Neural cell (in vitro differentiated cells): ENCODE data around the gene PTPRF. TPM values are rescaled to one million over a fixed set of nuclear protein-coding genes. Genes with fewer than 3 reads are reported as not detected.
A peak's percentile ranks its signal among the peaks of the same experiment; 100 is the strongest.

ENCODE experiments used
- H2AFZ ChIP-seq: fragments of 200-600, 300-800 bp; sonication (generic), shearing (Covaris generic); 2 replicates; pipeline ENCODE4 v1.6.0; 2014; ENCODE audit warnings: low read depth, mild to moderate bottlenecking, antibody characterized with exemption, low read length, moderate library complexity
- H3F3A ChIP-seq: fragments of 200-600 bp; shearing (Covaris generic); 2 replicates; pipeline ENCODE4 v1.6.1; 2016; ENCODE audit warnings: mild to moderate bottlenecking, moderate library complexity, mixed read lengths, antibody characterized with exemption, low read length; ENCODE audit not compliant: insufficient read depth, poor library complexity, severe bottlenecking
- H3K27ac ChIP-seq: fragments of 200-600, 300-800 bp; sonication (generic), shearing (Covaris generic); 2 replicates; pipeline ENCODE4 v1.5.1; 2014; ENCODE audit warnings: mild to moderate bottlenecking, low read length, moderate library complexity
- H3K27me3 ChIP-seq: fragments of 300-800, 200-600 bp; sonication (generic), shearing (Covaris generic); 2 replicates; pipeline ENCODE4 v1.6.0; 2014; ENCODE audit warnings: mild to moderate bottlenecking, low read depth, low read length, moderate library complexity; ENCODE audit not compliant: insufficient read depth
- H3K36me3 ChIP-seq: fragments of 300-800, 200-600 bp; sonication (generic), shearing (Covaris generic); 2 replicates; pipeline ENCODE4 v1.5.1; 2014; ENCODE audit warnings: mild to moderate bottlenecking, antibody characterized with exemption, low read length, moderate library complexity; ENCODE audit not compliant: insufficient read depth
- H3K4me2 ChIP-seq: fragments of 300-800, 200-600 bp; sonication (generic), shearing (Covaris generic); 2 replicates; pipeline ENCODE4 v1.6.0; 2014; ENCODE audit warnings: mild to moderate bottlenecking, low read length
- H3K4me3 ChIP-seq: fragments of 300-800, 200-600 bp; sonication (generic), shearing (Covaris generic); 2 replicates; pipeline ENCODE4 v1.5.1; 2014; ENCODE audit warnings: mild to moderate bottlenecking, low read length, moderate library complexity
- H3K79me2 ChIP-seq: fragments of 200-600 bp; shearing (Covaris generic); replicated peaks from 2 replicates; pipeline ENCODE4 v1.6.0; 2014; ENCODE audit warnings: mild to moderate bottlenecking, low read length, moderate library complexity; ENCODE audit not compliant: insufficient read depth
- H3K9ac ChIP-seq: fragments of 300-800, 200-600 bp; sonication (generic), shearing (Covaris generic); 2 replicates; pipeline ENCODE4 v1.6.1; 2016; ENCODE audit warnings: mild to moderate bottlenecking, low read length, mixed read lengths
- H3K9me2 ChIP-seq: fragments of 200-600 bp; shearing (Covaris generic); 2 replicates; pipeline ENCODE4 v1.6.1; 2016; ENCODE audit warnings: mild to moderate bottlenecking, low read length, mixed read lengths; ENCODE audit not compliant: insufficient read depth
- H3K9me3 ChIP-seq: fragments of 200-600, 300-800 bp; sonication (generic), shearing (Covaris generic); 2 replicates; pipeline ENCODE4 v1.6.1; 2016; ENCODE audit warnings: mild to moderate bottlenecking, mixed run types, low read length, moderate library complexity, mixed read lengths
- H4K20me1 ChIP-seq: fragments of 200-600 bp; shearing (Covaris generic); 2 replicates; pipeline ENCODE4 v1.6.1; 2016; ENCODE audit warnings: mild to moderate bottlenecking, mixed run types; ENCODE audit not compliant: insufficient read depth
- EP300 ChIP-seq: fragments of 450-650 bp; conservative IDR thresholded peaks from 2 replicates; pipeline ENCODE4 v1.6.1; 2014; ENCODE audit warnings: antibody characterized with exemption, mild to moderate bottlenecking, moderate library complexity; ENCODE audit not compliant: poor library complexity, severe bottlenecking
- EZH2 ChIP-seq: fragments of 200-600, 300-800 bp; shearing (Covaris generic), sonication (generic); IDR thresholded peaks from 2 replicates; pipeline ENCODE4 v1.6.1; 2014; ENCODE audit warnings: antibody characterized with exemption, low read length, borderline replicate concordance, mild to moderate bottlenecking; ENCODE audit not compliant: insufficient read depth, poor library complexity, severe bottlenecking
- MXI1 ChIP-seq: fragments of 450-650 bp; conservative IDR thresholded peaks from 2 replicates; pipeline ENCODE4 v1.6.1; 2014; ENCODE audit warnings: antibody characterized with exemption, mild to moderate bottlenecking; ENCODE audit not compliant: poor library complexity, severe bottlenecking
- POLR2AphosphoS5 ChIP-seq: IDR thresholded peaks from 2 replicates; pipeline ENCODE4 v1.6.1; 2012
- RAD21 ChIP-seq: fragments of 450-650 bp; conservative IDR thresholded peaks from 2 replicates; pipeline ENCODE4 v1.6.1; 2014; ENCODE audit warnings: antibody characterized with exemption, mild to moderate bottlenecking, moderate library complexity
- SMC3 ChIP-seq: fragments of 450-650 bp; conservative IDR thresholded peaks from 2 replicates; pipeline ENCODE4 v1.6.1; 2014; ENCODE audit warnings: antibody characterized with exemption, mild to moderate bottlenecking, moderate library complexity; ENCODE audit not compliant: poor library complexity
- TAF1 ChIP-seq: IDR thresholded peaks from 2 replicates; pipeline ENCODE4 v1.6.1; 2012; ENCODE audit warnings: low read depth
- polyA plus RNA-seq: library from polyadenylated mRNA; depleted of rRNA; stranded (reverse); fragments of >200 nt; gene quantifications from 2 replicates; pipeline ENCODE4 v1.2.3, GENCODE V29; 2014
- TF ChIP-seq, protein P1 (sequence below): IDR thresholded peaks from 2 replicates; pipeline ENCODE4 v1.6.1; 2012; ENCODE audit warnings: borderline replicate concordance
- TF ChIP-seq, protein P2 (sequence below): fragments of 450-650 bp; IDR thresholded peaks from 2 replicates; pipeline ENCODE4 v1.5.1; 2014; ENCODE audit warnings: antibody characterized with exemption, mild to moderate bottlenecking, moderate library complexity; ENCODE audit not compliant: poor library complexity, severe bottlenecking

PTPRF gene
- polyA plus RNA-seq, 1 donor from 2014 or later = 66.6 TPM

DNA sequence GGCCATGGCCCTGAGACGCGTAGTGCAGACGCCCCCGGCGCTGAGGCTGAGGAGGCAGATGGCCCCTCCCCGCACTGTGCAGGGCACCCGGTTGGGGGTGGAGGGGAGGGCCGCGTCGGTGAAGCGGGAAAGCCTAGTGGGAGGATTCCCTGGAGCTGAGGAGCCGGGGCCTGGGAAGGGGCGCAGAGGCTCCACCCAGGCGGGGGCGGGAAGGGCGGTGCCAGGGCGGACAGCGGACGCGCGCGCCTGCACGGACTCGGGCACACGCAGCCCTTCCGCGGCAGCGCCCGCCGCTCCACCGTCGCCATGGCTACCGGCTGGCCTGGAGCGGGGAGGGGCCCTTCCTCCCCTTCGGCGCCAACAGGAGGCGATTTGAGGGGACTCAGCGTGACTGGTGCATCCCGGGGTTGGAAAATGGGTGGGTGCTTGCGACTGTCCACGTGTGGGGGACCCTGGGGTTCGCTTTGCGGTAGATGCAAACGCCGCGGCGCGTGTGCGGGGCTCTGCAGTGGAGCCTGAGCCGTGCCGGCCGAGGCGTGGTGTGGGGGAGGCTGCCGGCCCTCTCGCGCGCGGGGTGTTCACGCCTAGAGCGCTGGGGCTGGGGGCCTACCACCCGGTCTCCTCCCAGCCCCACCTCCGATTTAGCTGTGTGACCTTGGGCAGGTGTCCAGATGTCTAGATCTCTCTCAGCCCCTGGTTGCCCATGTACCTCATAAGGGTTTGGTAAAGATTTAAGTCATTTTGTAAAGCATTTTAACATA lies 35.1 kb downstream of the PTPRF start:
- Histone ChIP-seq H3F3A (no peaks in the 10 kb centered on the region), H3K4me3 (peak overlapping the region; percentile 34), H3K36me3 (no peaks in the 10 kb centered on the region), H3K79me2 (no peaks in the 10 kb centered on the region), H3K9me3 (no peaks in the 10 kb centered on the region), H3K9ac (no peak overlapping the region), H3K27ac (no peak overlapping the region), H4K20me1 (no peaks in the 10 kb centered on the region), H2AFZ (no peak overlapping the region), H3K27me3 (no peaks in the 10 kb centered on the region), H3K9me2 (no peaks in the 10 kb centered on the region), H3K4me2 (no peak overlapping the region)
- TF ChIP-seq SMC3 (no peak), MXI1 (no peak), EZH2 (no peak), POLR2AphosphoS5 (no peak), EP300 (no peak), TAF1 (no peak), RAD21 (no peak)
- TF ChIP-seq, protein P1, sequence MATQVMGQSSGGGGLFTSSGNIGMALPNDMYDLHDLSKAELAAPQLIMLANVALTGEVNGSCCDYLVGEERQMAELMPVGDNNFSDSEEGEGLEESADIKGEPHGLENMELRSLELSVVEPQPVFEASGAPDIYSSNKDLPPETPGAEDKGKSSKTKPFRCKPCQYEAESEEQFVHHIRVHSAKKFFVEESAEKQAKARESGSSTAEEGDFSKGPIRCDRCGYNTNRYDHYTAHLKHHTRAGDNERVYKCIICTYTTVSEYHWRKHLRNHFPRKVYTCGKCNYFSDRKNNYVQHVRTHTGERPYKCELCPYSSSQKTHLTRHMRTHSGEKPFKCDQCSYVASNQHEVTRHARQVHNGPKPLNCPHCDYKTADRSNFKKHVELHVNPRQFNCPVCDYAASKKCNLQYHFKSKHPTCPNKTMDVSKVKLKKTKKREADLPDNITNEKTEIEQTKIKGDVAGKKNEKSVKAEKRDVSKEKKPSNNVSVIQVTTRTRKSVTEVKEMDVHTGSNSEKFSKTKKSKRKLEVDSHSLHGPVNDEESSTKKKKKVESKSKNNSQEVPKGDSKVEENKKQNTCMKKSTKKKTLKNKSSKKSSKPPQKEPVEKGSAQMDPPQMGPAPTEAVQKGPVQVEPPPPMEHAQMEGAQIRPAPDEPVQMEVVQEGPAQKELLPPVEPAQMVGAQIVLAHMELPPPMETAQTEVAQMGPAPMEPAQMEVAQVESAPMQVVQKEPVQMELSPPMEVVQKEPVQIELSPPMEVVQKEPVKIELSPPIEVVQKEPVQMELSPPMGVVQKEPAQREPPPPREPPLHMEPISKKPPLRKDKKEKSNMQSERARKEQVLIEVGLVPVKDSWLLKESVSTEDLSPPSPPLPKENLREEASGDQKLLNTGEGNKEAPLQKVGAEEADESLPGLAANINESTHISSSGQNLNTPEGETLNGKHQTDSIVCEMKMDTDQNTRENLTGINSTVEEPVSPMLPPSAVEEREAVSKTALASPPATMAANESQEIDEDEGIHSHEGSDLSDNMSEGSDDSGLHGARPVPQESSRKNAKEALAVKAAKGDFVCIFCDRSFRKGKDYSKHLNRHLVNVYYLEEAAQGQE = no peak

DNA sequence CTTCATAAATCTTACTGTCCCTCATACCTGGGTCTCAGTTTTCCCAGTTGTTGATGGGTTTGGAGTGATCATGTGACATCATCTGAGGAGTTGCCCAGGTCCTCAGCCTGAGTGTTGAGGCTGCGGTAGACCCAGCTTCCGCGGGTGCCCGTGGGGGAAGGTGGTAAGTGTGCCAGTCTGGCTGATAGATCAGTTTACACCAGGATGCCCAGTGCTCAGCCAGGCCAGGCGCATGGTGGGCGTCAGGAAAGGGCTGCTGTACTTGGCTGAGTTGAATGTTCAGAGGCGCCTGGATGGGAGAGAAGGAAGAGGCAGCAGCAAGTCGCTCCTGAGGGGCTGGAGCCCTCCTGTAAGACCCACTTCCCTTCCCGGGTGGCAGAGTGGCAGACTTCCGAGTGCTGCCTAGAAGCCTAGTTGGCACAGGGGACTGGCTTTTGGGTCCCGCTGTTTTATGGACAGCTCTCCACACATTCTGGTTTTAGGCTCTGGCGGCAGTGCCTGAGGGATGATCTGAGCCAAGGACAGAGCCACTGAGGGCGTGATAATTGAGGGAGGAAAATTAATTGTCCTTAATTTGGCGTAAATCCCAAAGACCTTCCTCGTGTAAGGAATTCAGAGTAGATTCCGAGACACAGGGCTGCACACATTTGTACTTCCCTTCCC lies 35.8 kb downstream of the PTPRF start:
- H4K20me1 ChIP-seq = no peaks in the 10 kb centered on the region
- H3K4me3 ChIP-seq = no peak overlapping the region
- no peak overlapping the region for H2AFZ ChIP-seq
- no peak for TF ChIP-seq TAF1
- no peak for TF ChIP-seq EZH2
- no peak for TF ChIP-seq EP300
- TF ChIP-seq POLR2AphosphoS5 = no peak
- no peak for TF ChIP-seq SMC3
- TF ChIP-seq, protein P2, sequence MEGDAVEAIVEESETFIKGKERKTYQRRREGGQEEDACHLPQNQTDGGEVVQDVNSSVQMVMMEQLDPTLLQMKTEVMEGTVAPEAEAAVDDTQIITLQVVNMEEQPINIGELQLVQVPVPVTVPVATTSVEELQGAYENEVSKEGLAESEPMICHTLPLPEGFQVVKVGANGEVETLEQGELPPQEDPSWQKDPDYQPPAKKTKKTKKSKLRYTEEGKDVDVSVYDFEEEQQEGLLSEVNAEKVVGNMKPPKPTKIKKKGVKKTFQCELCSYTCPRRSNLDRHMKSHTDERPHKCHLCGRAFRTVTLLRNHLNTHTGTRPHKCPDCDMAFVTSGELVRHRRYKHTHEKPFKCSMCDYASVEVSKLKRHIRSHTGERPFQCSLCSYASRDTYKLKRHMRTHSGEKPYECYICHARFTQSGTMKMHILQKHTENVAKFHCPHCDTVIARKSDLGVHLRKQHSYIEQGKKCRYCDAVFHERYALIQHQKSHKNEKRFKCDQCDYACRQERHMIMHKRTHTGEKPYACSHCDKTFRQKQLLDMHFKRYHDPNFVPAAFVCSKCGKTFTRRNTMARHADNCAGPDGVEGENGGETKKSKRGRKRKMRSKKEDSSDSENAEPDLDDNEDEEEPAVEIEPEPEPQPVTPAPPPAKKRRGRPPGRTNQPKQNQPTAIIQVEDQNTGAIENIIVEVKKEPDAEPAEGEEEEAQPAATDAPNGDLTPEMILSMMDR = no peak
- TF ChIP-seq, protein P1 = no peak
- TF ChIP-seq MXI1 = no peak
- no peak for TF ChIP-seq RAD21
- H3K4me2 ChIP-seq = no peak overlapping the region
- H3K9me2 ChIP-seq = no peaks in the 10 kb centered on the region
- no peak overlapping the region for H3K9ac ChIP-seq
- H3K27ac ChIP-seq = no peak overlapping the region
- H3K36me3 ChIP-seq = no peaks in the 10 kb centered on the region
- H3F3A ChIP-seq = no peaks in the 10 kb centered on the region
- H3K9me3 ChIP-seq = no peaks in the 10 kb centered on the region
- H3K27me3 ChIP-seq = no peaks in the 10 kb centered on the region
- H3K79me2 ChIP-seq = no peaks in the 10 kb centered on the region
